GM23338 (cell line): ENCODE results near the gene AKR1B1.

Experiments used
- EZH2phosphoT487 ChIP-seq: fragments of 200-600 bp; sonication (generic); IDR thresholded peaks from one replicate; pipeline ENCODE4 v1.8.1; 2018; ENCODE audit warnings: antibody characterized with exemption; ENCODE audit not compliant: unreplicated experiment
- POLR2AphosphoS5 ChIP-seq: IDR thresholded peaks from 2 replicates; pipeline ENCODE4 v1.6.1; 2016; ENCODE audit warnings: antibody characterized with exemption, low read depth
- ZNF331 ChIP-seq: fragments of 250-450 bp; sonication (Bioruptor Pico); IDR thresholded peaks from 2 replicates; pipeline ENCODE4 v1.5.0; 2020; ENCODE audit warnings: low read depth, mild to moderate bottlenecking, moderate library complexity
- TF ChIP-seq, protein P1 (sequence below), 2 experiments: fragments of 200-600 bp in 1 of 2; sonication (generic) in 1 of 2; conservative IDR thresholded peaks; 2 replicates each; pipeline versions ENCODE4 v1.5.1 to v1.6.1; 2016 to 2017; ENCODE audit warnings: antibody characterized with exemption in 2 of 2, low read depth in 2 of 2, mild to moderate bottlenecking in 2 of 2, moderate library complexity in 1 of 2

DNA sequence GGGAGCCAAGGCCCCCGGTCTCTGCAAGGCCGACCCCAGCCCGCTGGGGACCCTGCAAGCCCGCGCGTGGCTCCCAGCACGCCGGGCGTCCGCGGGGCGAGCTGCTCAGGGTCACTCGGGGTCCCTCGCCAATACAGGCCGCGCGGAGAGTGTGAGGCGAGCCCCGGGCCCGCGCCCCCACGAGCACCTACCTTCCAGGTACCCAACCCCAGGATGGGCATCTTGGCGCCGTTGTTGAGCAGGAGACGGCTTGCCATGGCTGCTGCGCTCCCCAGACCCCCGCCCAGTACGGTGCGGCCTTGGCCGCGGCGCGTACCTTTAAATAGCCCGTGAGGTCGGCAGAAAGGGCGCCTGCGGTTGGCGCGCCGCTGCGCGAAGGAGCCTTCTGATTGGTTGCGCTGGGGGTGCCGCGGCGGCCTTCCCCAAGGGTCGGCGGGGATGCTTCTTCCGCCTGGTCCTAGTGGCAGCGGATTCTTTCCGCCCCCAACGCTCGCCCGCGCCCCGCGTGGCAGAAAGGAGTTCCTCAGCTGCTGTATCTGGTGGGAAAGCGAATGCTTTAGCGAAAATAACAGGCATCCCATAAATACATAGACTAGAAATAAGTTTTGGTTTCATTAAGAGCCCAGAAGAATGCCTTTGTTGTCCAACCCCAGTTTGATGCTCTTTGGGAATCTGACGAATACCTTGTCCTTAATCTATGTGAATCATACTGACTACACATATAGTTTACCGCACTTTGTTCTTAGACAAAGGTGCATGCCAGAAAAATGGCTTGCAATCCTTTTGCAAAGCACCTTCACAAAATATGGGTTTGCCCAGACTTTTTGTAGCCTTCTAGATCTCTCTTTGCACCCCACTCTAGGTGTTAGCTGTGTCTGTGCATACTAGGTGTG lies at the start of gene AKR1B1:
- TF ChIP-seq, protein P1, sequence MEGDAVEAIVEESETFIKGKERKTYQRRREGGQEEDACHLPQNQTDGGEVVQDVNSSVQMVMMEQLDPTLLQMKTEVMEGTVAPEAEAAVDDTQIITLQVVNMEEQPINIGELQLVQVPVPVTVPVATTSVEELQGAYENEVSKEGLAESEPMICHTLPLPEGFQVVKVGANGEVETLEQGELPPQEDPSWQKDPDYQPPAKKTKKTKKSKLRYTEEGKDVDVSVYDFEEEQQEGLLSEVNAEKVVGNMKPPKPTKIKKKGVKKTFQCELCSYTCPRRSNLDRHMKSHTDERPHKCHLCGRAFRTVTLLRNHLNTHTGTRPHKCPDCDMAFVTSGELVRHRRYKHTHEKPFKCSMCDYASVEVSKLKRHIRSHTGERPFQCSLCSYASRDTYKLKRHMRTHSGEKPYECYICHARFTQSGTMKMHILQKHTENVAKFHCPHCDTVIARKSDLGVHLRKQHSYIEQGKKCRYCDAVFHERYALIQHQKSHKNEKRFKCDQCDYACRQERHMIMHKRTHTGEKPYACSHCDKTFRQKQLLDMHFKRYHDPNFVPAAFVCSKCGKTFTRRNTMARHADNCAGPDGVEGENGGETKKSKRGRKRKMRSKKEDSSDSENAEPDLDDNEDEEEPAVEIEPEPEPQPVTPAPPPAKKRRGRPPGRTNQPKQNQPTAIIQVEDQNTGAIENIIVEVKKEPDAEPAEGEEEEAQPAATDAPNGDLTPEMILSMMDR (conservative IDR thresholded peaks at IDR 0.05; ENCODE audit: low read depth in 2 of 2): peak; percentile 48 to 53
- peak; percentile 95 for TF ChIP-seq POLR2AphosphoS5
- no peak for TF ChIP-seq ZNF331 (CRISPR knock-in tag)
- no peak for TF ChIP-seq EZH2phosphoT487
